Fibroblast of lung (primary cell): ENCODE data around the gene NKD2. TPM values are rescaled to one million over a fixed set of nuclear protein-coding genes. Genes with fewer than 3 reads are reported as not detected.

Source experiments
- DNase-seq, 2 donors: peaks; one replicate each; pipeline versions ENCODE4 v3.0.0 to v3.0.0-alpha.2; 2010; ENCODE audit warnings: low read depth in 2 of 2
- H2AFZ ChIP-seq: 2 replicates; pipeline ENCODE4 v1.5.1; 2012; ENCODE audit warnings: low read length, control low read depth, inconsistent platforms
- H3K27ac ChIP-seq: 2 replicates; pipeline ENCODE4 v1.5.1; 2011; ENCODE audit warnings: low read length, control low read depth; ENCODE audit not compliant: insufficient read depth
- H3K27me3 ChIP-seq: 2 replicates; pipeline ENCODE4 v1.5.1; 2011; ENCODE audit warnings: mild to moderate bottlenecking, low read length; ENCODE audit not compliant: control insufficient read depth, insufficient read depth
- H3K36me3 ChIP-seq: 2 replicates; pipeline ENCODE4 v1.5.1; 2011; ENCODE audit warnings: low read length; ENCODE audit not compliant: control insufficient read depth, insufficient read depth
- H3K4me1 ChIP-seq: 2 replicates; pipeline ENCODE4 v1.5.1; 2011; ENCODE audit warnings: low read length; ENCODE audit not compliant: control insufficient read depth, insufficient read depth; ENCODE audit errors: extremely low read depth
- H3K4me2 ChIP-seq: 2 replicates; pipeline ENCODE4 v1.5.1; 2011; ENCODE audit warnings: low read length, control low read depth; ENCODE audit not compliant: insufficient read depth; ENCODE audit errors: extremely low read depth
- H3K4me3 ChIP-seq, 4 experiments: fragments of 200-600 bp in 1 of 4; sonication (generic) in 1 of 4; replicated peaks in 1 of 4; 2 replicates each; pipeline ENCODE4 v1.5.1; 2011 to 2016; ENCODE audit warnings: low read length in 4 of 4, low read depth in 3 of 4, mild to moderate bottlenecking in 3 of 4, control low read depth in 2 of 4, inconsistent platforms in 1 of 4, mixed read lengths in 1 of 4; ENCODE audit not compliant: insufficient read depth in 1 of 4; ENCODE audit errors: control extremely low read depth in 1 of 4
- H3K79me2 ChIP-seq: 2 replicates; pipeline ENCODE4 v1.5.1; 2012; ENCODE audit warnings: mild to moderate bottlenecking, low read length, inconsistent platforms; ENCODE audit not compliant: control insufficient read depth, insufficient read depth
- H3K9ac ChIP-seq: 2 replicates; pipeline ENCODE4 v1.5.1; 2011; ENCODE audit warnings: mild to moderate bottlenecking, low read length, control low read depth; ENCODE audit not compliant: insufficient read depth
- H3K9me3 ChIP-seq: 2 replicates; pipeline ENCODE4 v1.5.1; 2012; ENCODE audit warnings: low read depth, low read length; ENCODE audit not compliant: control insufficient read depth, insufficient read depth
- H4K20me1 ChIP-seq: 2 replicates; pipeline ENCODE4 v1.5.1; 2011; ENCODE audit warnings: low read length; ENCODE audit not compliant: control insufficient read depth, insufficient read depth; ENCODE audit errors: extremely low read depth
- CTCF ChIP-seq, 2 donors: IDR thresholded peaks in 1 of 2; conservative IDR thresholded peaks in 1 of 2; 1 replicate in 1 of 2; 2 replicates in 1 of 2; pipeline ENCODE4 v1.5.1; 2011 to 2012; ENCODE audit warnings: low read length in 2 of 2, control low read depth in 1 of 2, inconsistent platforms in 1 of 2, low read depth in 1 of 2, mild to moderate bottlenecking in 1 of 2
- EZH2 ChIP-seq: IDR thresholded peaks from 2 replicates; pipeline ENCODE4 v1.5.1; 2012; ENCODE audit warnings: low read length, control low read depth, mild to moderate bottlenecking; ENCODE audit errors: missing control alignments
- polyA minus RNA-seq: library from RNA; depleted of rRNA, polyadenylated mRNA; stranded (reverse); fragments of >200 nt; gene quantifications from 2 replicates; pipeline ENCODE4 v1.2.3, GENCODE V29; 2011; ENCODE audit warnings: low replicate concordance
- polyA plus RNA-seq, 2 donors: library from polyadenylated mRNA; depleted of rRNA in 1 of 2; stranded (reverse) in 1 of 2; unstranded in 1 of 2; fragments of >200 nt; gene quantifications; 2 replicates each; pipeline ENCODE4 v1.2.1, GENCODE V29; 2011 to 2012; ENCODE audit warnings: missing spikeins in 1 of 2
- total RNA-seq: library from RNA; depleted of rRNA; stranded (reverse); fragments of >200 nt; gene quantifications from 2 replicates; pipeline ENCODE4 v1.2.1, GENCODE V29; 2014

NKD2 gene
- total RNA-seq (under 0.01 and 0.26 TPM in 2 replicates), polyA plus RNA-seq (0.29 TPM in 1 of 2 replicates, not detected in the other), polyA minus RNA-seq (0.19 TPM in 1 of 2 replicates, not detected in the other)
- polyA plus RNA-seq (2012), result 1.4 TPM in 1 of 2 replicates, not detected in the other

- no peaks in the 10 kb centered on the region for H4K20me1 ChIP-seq
- no peak for DNase-seq
- no peak within 1 kb of the TSS for H2AFZ ChIP-seq
- no peaks in the 10 kb centered on the region for H3K36me3 ChIP-seq
- H3K9ac ChIP-seq, result no peak within 1 kb of the TSS
- H3K9me3 ChIP-seq, result no peaks in the 10 kb centered on the region
- H3K27me3 ChIP-seq, result peaks cover 40% of the 10 kb centered on the region
- no peaks in the 10 kb centered on the region for H3K79me2 ChIP-seq
- TF ChIP-seq CTCF (conservative IDR thresholded peaks at IDR 0.05 in 1 of 2, IDR thresholded peaks at IDR 0.05 in 1 of 2; ENCODE audit: low read depth in 1 of 2, low read length in 2 of 2) (peak in 1 of 2 donors; percentile 39), EZH2 (no peak)
- peak within 1 kb of the TSS in 1 of 4 experiments; percentile 17 for H3K4me3 ChIP-seq
- no peaks in the 10 kb centered on the region for H3K4me1 ChIP-seq
- no peak within 1 kb of the TSS for H3K27ac ChIP-seq
- H3K4me2 ChIP-seq, result no peak within 1 kb of the TSS
Observed at GRCh38 chr5:1008451-1009358, at the start of gene NKD2. TSS of gene NKD2 (plus strand) at chr5:1008802. CDS start at chr5:1009058, 256 bp downstream.

GRCh38 chr5:959581-960531, 48.7 kb upstream of the NKD2 start:
- Histone ChIP-seq H3K9ac (no peak overlapping the region), H3K4me3 (no peak overlapping the region), H3K36me3 (no peaks in the 10 kb centered on the region), H3K4me2 (no peak overlapping the region), H3K9me3 (no peaks in the 10 kb centered on the region), H3K27ac (no peak overlapping the region), H3K4me1 (peaks cover 47% of the 10 kb centered on the region), H4K20me1 (no peaks in the 10 kb centered on the region), H3K27me3 (peaks cover 8% of the 10 kb centered on the region), H3K79me2 (no peaks in the 10 kb centered on the region), H2AFZ (no peak overlapping the region)
- no peak for TF ChIP-seq EZH2
- no peak for TF ChIP-seq CTCF (conservative IDR thresholded peaks at IDR 0.05 in 1 of 2, IDR thresholded peaks at IDR 0.05 in 1 of 2; ENCODE audit: low read depth in 1 of 2, low read length in 2 of 2)
- no peak for DNase-seq

GRCh38 chr5:960551-960950, 48.1 kb upstream of the NKD2 start:
- H3K27ac ChIP-seq, result no peak overlapping the region
- H3K9me3 ChIP-seq, result no peaks in the 10 kb centered on the region
- H4K20me1 ChIP-seq, result no peaks in the 10 kb centered on the region
- H3K36me3 ChIP-seq, result no peaks in the 10 kb centered on the region
- H3K9ac ChIP-seq, result no peak overlapping the region
- no peak overlapping the region for H3K4me2 ChIP-seq
- no peaks in the 10 kb centered on the region for H3K79me2 ChIP-seq
- DNase-seq, result no peak
- TF ChIP-seq CTCF (conservative IDR thresholded peaks at IDR 0.05 in 1 of 2, IDR thresholded peaks at IDR 0.05 in 1 of 2; ENCODE audit: low read depth in 1 of 2, low read length in 2 of 2) (no peak), EZH2 (no peak)
- no peak overlapping the region for H2AFZ ChIP-seq
- H3K4me1 ChIP-seq, result peaks cover 47% of the 10 kb centered on the region
- peaks cover 8% of the 10 kb centered on the region for H3K27me3 ChIP-seq
- H3K4me3 ChIP-seq, result no peak overlapping the region
